ENCODE results near the gene ESRRB. TPM values are rescaled to one million over a fixed set of nuclear protein-coding genes. Genes with fewer than 3 reads are reported as not detected.

The ESRRB gene
- total RNA-seq, 4 donors from 2014 or later = 0.27 TPM; not detected in 3

GRCh38 chr14:76413106-76413961 is 37.4 kb downstream of the ESRRB start:
- H3K27ac ChIP-seq = no peak overlapping the region
- 50 to 74% methylated on average over 6 to 15 of the region's 23 CpGs for WGBS, 2 donors (ENCODE audit: low coverage in 1 of 2)
- TF ChIP-seq POLR2A (IDR thresholded peaks at IDR 0.05) = no peak
- no peak for TF ChIP-seq CTCF (IDR thresholded peaks at IDR 0.05)
- no peak for TF ChIP-seq POLR2AphosphoS5 (IDR thresholded peaks at IDR 0.05)
- TF ChIP-seq EP300 (IDR thresholded peaks at IDR 0.05; ENCODE audit: low read depth) = no peak
- no peaks in the 10 kb centered on the region for H3K9me3 ChIP-seq
- intact Hi-C loops (cut with DNase I; ENCODE audit: low total_unique reads) = no loop called here
- H3K4me1 ChIP-seq = no peaks in the 10 kb centered on the region
- in situ Hi-C loops (cut with MboI; ENCODE audit: low pct_ligation_motif_present in 1 of 4, low pct_unique_long_range_greater_than_20kb in 1 of 4, low sequenced_read_pairs in 3 of 4) = no loop called here
- DNase-seq = no peak
- H3K27me3 ChIP-seq = peaks cover 25% of the 10 kb centered on the region
- no peak overlapping the region for H3K4me3 ChIP-seq
- no peaks in the 10 kb centered on the region for H3K36me3 ChIP-seq

GRCh38 chr14:76413962-76414600 is 38.1 kb downstream of the ESRRB start:
- no peaks in the 10 kb centered on the region for H3K36me3 ChIP-seq
- H3K27me3 ChIP-seq = peaks cover 25% of the 10 kb centered on the region
- no peaks in the 10 kb centered on the region for H3K9me3 ChIP-seq
- no peak for DNase-seq
- in situ Hi-C loops (cut with MboI; ENCODE audit: low pct_ligation_motif_present in 1 of 4, low pct_unique_long_range_greater_than_20kb in 1 of 4, low sequenced_read_pairs in 3 of 4) = no loop called here
- no peaks in the 10 kb centered on the region for H3K4me1 ChIP-seq
- TF ChIP-seq EP300 (IDR thresholded peaks at IDR 0.05; ENCODE audit: low read depth) (no peak), POLR2AphosphoS5 (IDR thresholded peaks at IDR 0.05) (no peak), POLR2A (IDR thresholded peaks at IDR 0.05) (no peak), CTCF (IDR thresholded peaks at IDR 0.05) (no peak)
- intact Hi-C loops (cut with DNase I; ENCODE audit: low total_unique reads) = no loop called here
- H3K4me3 ChIP-seq = no peak overlapping the region
- WGBS, 2 donors (ENCODE audit: low coverage in 1 of 2) = 10 to 26% methylated on average over 5 to 7 of the region's 36 CpGs
- H3K27ac ChIP-seq = no peak overlapping the region

- WGBS, 2 donors (ENCODE audit: low coverage in 1 of 2) = 58 to 92% methylated on average over 2 to 3 of the region's 3 CpGs
- no peak overlapping the region for H3K4me3 ChIP-seq
- DNase-seq = no peak
- in situ Hi-C loops (cut with MboI; ENCODE audit: low pct_ligation_motif_present in 1 of 4, low pct_unique_long_range_greater_than_20kb in 1 of 4, low sequenced_read_pairs in 3 of 4) = no loop called here
- no peak for TF ChIP-seq CTCF (IDR thresholded peaks at IDR 0.05)
- TF ChIP-seq EP300 (IDR thresholded peaks at IDR 0.05; ENCODE audit: low read depth) = no peak
- peaks cover 9% of the 10 kb centered on the region for H3K27me3 ChIP-seq
- H3K36me3 ChIP-seq = no peaks in the 10 kb centered on the region
- H3K9me3 ChIP-seq = no peaks in the 10 kb centered on the region
- no peaks in the 10 kb centered on the region for H3K4me1 ChIP-seq
- intact Hi-C loops (cut with DNase I; ENCODE audit: low total_unique reads) = no loop called here
- no peak overlapping the region for H3K27ac ChIP-seq
These were observed 43.5 kb downstream of the ESRRB start for GRCh38 chr14:76419399-76419798.

- intact Hi-C loops (cut with DNase I; ENCODE audit: low total_unique reads) (no loop called here), in situ Hi-C loops (cut with MboI; ENCODE audit: low pct_ligation_motif_present in 1 of 4, low pct_unique_long_range_greater_than_20kb in 1 of 4, low sequenced_read_pairs in 3 of 4) (no loop called here)
- H3K4me3 ChIP-seq = no peak overlapping the region
- WGBS, 2 donors (ENCODE audit: low coverage in 1 of 2) = 60% methylated on average over 4 of the region's 4 CpGs; no CpG with 5 or more reads in 1 of the 2 donors
- H3K4me1 ChIP-seq = no peaks in the 10 kb centered on the region
- TF ChIP-seq POLR2AphosphoS5 (IDR thresholded peaks at IDR 0.05) = no peak
- TF ChIP-seq CTCF (IDR thresholded peaks at IDR 0.05) = no peak
- TF ChIP-seq EP300 (IDR thresholded peaks at IDR 0.05; ENCODE audit: low read depth) = no peak
- TF ChIP-seq POLR2A (IDR thresholded peaks at IDR 0.05) = no peak
- peaks cover 2% of the 10 kb centered on the region for H3K27me3 ChIP-seq
- DNase-seq = no peak
- no peaks in the 10 kb centered on the region for H3K36me3 ChIP-seq
- H3K27ac ChIP-seq = no peak overlapping the region
- no peaks in the 10 kb centered on the region for H3K9me3 ChIP-seq
These were observed 44.9 kb downstream of the ESRRB start for GRCh38 chr14:76420827-76421226.

Measured in transverse colon (tissue), 4 donors.